Measurements from ENCODE around the gene SLC35E2B.
"Not testable (repeated sequence)": the region's sequence is repeated elsewhere in the genome, so short reads cannot be mapped to it uniquely, and the experiment has no call there.

SLC35E2B gene

DNA sequence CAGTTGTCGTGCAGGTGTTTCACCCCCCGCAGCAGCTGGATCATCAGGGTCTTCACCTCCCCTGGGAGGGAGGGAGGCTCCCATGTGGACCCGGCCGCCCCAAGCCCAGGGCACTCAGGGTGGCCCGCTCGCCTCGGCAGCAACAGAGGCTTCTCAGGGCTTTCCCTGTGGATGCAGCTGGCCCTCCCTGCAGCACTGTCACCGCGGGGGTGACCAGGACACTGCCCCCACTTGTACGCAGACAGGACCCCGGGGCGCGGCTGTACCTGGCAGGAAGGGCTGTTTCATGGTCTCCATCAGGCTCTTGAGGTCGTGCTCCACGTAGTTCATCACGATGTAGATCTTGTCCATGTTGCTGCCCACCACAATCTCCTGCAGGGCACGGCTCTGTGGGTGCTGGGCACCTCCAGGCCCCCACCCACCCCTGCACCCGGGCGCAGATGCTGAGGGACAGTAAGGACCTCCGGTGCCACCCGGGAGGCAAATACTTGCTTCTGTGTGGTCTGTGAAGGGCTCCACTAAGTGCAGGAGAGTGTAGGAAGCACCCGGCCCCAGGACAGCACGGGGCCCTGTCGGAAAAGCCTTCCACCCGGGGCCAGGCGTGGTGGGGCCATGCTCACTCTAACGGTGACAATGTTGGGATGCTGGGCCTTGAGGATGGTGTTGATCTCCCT, 11.8 kb upstream of the SLC35E2B start:
- in situ Hi-C loops (cut with MboI; ENCODE audit: low sequenced_read_pairs), result not testable (repeated sequence)

DNA sequence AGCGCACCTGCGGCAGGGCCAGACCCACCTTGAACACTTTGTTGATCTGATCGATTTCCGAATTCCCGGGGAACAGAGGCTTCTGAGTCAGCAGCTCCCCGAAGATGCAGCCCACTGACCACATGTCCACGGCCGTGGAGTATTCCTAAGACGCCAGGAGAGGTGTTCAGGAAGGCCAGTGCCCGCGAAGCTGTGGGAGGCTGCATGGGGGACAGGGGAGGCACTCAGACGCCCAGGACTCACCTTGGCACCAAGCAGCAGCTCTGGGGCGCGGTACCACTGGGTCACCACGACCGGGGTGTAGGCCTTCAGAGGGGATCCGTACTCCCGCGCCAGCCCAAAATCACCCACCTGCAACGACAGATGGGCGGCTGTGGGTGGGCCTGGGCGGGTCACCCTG, 11.2 kb upstream of the SLC35E2B start:
- in situ Hi-C loops (cut with MboI; ENCODE audit: low sequenced_read_pairs), result no loop called here

DNA sequence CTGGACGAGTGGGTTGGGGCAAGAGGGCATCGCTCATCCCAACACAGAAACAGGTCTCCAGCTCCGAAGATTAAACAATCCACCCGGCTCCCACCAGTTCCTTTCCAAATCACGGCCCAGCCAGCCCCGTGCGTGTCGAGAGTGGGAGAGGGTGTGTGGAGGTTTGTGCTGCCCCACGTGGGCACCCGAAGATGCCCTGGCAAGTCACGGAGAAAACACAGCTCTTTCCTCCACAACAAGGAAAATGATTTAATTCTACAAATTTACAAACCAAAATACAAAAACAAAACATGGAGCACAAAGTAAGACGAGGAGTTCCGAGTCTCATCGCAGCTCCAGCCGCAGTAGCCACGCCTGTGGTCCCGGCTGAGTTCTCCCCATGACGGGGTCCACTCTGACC, 9.9 kb upstream of the SLC35E2B start:
- in situ Hi-C loops (cut with MboI; ENCODE audit: low sequenced_read_pairs), result not testable (repeated sequence)

DNA sequence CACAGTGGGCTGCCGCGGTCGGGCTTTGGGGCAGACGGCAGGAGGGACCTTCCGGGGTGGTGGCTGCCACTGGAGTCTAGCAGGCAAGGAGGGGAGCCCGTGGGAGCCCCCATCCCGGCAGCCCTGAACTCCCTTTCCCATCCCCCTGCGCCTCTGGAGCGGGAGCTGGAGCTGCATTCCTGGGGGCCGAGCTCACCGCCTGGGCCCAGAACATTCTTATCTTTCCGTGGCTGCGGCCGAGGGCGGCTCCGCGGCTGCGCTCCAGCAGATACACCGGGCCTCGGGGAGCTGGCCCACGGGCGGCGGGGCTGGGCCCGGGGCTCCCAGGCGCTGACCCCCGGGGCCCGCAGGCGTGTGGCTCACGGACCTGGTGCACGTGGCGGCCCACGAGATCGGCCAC, 8.0 kb upstream of the SLC35E2B start:
- in situ Hi-C loops (cut with MboI; ENCODE audit: low sequenced_read_pairs), result not testable (repeated sequence)

DNA sequence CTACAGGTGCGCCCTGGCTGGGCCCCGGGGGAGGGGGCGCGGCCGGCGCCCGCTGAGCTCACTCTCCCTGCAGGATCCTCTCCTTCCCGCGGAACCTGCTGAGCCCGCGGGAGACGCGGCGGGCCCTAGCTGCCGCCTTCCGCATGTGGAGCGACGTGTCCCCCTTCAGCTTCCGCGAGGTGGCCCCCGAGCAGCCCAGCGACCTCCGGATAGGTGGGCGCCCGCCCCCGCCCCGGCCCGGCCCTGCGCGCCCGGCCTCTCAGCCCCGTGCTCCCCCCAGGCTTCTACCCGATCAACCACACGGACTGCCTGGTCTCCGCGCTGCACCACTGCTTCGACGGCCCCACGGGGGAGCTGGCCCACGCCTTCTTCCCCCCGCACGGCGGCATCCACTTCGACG, 7.5 kb upstream of the SLC35E2B start:
- in situ Hi-C loops (cut with MboI; ENCODE audit: low sequenced_read_pairs), result not testable (repeated sequence)

DNA sequence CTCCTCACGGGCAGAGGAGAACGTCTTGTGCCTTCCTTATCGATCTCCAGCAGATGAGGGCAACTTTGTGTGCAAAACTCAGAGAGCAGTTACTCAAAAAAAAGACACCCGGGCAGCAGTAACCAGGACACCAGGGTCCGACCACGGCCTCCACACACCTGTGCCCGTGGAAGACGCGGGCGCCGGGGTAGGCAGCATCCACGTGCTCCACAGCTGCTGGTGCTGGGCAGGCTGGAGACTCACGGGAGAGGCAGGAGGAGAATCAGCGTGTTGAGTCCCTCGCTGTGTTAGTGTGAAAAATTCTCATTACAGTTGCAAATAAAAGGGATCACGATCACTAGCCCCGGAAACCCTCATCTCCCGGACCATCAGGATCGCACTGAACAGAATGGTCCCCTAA, 6.5 kb upstream of the SLC35E2B start:
- in situ Hi-C loops (cut with MboI; ENCODE audit: low sequenced_read_pairs), result not testable (repeated sequence)

DNA sequence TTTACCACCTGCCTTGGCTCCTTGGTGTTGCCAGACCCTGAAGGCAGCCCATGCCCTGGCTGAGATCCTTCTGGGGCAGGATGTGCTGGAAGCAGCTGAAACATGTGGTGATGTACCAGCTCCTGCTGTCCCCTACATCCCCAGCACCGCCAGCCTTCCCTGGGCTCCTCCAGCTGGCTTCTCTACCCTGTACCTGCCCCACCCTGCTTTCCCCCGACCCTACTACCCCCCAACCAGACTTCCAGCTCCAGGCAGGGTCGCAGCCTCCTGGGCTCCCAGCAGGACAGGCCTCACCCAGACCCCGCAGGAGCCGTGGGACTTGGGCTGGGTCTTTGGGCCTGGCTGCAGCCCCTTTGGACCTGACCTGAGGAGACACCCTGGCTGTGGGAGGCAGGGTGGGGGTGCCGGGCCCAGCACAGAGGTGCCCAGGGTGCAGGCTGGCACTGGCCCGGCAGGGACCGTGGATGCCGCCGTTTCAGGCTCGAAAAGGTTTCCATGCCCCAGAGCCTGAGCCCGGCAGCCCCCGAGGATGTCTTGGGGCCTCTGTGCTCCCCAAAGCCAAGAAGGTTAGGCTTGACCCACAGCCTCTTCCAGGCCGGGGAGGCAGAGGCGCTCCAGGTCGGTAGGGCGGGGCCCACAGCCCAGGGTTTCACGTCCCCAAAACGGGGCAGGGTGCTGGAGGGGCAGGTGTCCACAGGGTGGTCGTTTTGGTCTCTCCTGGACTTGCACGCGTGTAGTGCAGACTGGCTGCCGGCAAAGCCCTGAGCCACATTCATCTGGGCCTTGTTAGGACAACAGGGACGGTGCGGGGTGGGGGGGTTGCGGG, 5.0 kb upstream of the SLC35E2B start:
- in situ Hi-C loops (cut with MboI; ENCODE audit: low sequenced_read_pairs), result not testable (repeated sequence)

DNA sequence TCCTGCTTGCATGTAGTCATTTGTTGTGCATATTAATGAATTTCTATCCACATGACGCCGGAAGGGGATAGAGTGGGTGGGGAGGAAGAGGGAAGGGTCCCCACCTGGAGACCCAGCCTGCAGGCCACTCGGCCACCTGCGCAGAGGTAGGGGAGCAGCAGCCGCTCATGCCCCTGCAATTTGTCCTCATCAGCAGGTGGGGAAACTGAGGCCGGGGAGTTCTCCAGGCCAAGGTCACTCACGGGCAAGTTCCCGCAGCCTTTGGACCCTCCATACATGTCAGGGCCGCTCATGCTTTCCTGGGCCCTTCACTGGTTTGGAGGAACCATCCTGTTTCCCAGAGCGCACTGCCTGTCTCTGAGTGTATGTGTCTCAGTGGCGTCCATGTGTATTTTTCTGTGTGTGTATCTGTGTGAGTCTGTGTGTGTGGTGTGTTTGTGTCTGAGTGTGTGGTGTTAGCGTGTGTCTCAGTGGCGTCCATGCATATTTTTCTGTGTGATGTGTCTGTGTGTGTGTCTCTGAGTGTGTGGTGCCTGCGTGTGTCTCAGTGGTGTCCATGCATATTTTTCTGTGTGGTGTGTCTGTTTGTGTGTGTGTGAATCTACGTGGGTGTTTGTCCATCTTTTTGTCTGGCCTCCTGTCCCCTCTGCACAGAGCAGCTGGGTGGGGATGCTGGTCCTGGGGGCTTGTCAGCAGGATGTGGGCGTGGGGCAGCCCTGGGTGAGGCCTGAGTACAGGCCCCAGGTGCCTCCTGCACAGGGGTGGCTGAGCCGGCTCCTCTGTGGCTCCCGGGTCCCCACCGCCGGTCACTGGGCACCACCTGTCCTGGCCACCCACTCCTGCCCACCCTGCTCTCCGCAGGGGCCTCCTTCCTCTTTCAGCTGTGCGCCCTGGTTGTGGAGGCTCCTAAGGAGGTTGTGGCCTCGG, 4.1 kb upstream of the SLC35E2B start:
- in situ Hi-C loops (cut with MboI; ENCODE audit: low sequenced_read_pairs), result not testable (repeated sequence)

DNA sequence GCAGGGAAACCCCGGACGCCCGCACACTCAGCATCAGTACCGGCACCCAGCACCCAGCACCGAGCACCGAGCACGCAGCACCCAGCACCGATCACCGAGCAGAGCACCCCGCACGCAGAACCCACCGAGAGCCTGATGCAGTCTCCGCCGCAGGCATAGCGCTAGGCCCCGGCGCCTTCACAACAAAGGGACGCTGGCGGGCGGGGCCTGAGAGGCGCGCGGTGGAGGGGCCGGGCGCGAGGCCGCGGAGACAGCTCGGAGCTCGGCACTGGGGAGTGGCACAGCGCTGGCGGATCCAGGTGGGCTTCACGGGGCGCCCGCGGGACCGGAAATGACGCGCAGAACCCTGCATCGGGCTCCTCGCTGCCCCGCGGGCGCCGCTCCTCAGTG, 276 bp downstream of the SLC35E2B start:
- in situ Hi-C loops (cut with MboI; ENCODE audit: low sequenced_read_pairs), result not testable (repeated sequence)

DNA sequence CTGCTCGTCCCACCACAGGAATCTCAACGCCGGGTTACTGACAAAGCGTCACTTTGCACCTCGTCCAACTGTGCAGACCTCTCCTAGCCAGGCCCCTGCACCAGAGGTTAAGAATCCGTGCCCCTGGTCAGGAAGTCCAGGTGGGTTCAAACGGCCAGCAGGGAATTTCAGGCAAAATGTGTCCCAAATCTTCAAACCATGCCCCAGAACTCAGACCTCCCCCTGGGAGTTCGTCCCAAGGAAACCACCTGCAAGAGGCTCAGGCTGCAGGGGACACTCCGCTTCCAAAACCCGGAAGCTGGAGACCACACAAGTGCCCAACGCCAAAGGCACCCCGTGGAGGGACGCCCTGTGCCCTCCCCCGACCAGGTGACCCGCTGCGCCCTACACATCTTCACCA, 1.2 kb downstream of the SLC35E2B start:
- in situ Hi-C loops (cut with MboI; ENCODE audit: low sequenced_read_pairs), result not testable (repeated sequence)

DNA sequence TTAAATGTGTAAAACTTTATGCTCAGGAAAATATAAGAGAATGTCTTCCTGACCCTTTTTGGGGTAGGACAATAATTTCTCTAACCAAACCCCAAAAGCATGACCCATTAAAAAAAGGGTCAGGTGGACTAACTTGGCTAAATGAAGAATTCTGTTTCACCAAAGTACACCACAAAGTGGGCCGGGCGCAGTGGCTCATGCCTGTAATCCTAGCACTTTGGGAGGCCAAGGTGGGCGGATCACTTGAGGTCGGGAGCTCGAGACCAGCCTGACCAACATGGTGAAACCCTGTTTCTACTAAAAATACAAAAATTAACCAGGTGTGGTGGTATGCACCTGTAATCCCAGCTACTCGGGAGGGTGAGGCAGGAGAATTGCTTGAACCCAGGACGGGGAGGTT, 3.1 kb downstream of the SLC35E2B start:
- in situ Hi-C loops (cut with MboI; ENCODE audit: low sequenced_read_pairs), result not testable (repeated sequence)

DNA sequence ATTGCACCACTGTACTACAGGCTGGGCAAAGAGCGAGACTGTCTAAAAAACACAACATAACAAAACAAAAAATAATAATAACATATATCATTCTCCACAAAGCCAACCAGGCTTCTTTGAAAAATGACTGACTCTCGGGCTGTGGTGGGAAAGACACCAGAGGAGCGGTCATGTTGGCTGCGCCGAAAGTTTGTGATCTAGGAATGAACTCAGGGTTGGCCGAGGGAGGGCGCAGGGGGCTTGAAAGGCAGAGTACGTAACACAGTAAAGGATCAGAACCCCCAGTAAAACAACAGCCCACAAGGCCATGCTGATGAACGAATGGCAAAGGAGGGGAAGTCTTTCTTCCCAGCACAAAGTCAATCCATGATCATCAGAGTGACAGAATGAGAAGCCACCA, 4.7 kb downstream of the SLC35E2B start:
- in situ Hi-C loops (cut with MboI; ENCODE audit: low sequenced_read_pairs), result no loop called here

DNA sequence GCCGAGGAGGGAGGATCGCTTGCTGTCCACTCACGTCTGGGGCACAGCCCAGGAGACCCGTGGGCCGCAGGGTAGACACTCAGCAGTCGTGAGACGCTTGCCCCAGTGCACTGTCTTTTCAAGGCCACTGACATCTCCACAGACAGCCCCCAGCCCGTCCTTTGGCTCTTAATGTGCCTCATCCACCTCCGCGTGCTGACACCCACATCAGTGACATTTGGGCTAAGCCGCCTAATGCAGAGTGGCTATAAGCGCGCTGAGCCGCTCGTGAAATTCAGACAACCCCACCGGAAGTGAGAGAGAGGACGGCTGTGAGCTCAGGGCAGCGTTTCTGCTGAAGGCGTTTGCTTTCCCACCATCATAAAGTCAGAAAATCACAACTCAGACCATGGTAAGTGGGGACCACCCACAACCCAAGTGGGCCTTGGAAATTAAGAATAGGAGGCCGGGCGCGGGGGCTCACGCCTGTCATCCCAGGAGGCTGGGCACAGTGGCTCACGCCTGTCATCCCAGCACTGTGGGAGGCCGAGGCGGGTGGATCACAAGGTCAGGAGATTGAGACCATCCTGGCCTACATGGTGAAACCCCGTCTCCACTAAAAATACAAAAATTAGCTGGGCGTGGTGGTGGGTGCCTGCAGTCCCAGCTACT, 8.4 kb downstream of the SLC35E2B start:
- in situ Hi-C loops (cut with MboI; ENCODE audit: low sequenced_read_pairs), result no loop called here

DNA sequence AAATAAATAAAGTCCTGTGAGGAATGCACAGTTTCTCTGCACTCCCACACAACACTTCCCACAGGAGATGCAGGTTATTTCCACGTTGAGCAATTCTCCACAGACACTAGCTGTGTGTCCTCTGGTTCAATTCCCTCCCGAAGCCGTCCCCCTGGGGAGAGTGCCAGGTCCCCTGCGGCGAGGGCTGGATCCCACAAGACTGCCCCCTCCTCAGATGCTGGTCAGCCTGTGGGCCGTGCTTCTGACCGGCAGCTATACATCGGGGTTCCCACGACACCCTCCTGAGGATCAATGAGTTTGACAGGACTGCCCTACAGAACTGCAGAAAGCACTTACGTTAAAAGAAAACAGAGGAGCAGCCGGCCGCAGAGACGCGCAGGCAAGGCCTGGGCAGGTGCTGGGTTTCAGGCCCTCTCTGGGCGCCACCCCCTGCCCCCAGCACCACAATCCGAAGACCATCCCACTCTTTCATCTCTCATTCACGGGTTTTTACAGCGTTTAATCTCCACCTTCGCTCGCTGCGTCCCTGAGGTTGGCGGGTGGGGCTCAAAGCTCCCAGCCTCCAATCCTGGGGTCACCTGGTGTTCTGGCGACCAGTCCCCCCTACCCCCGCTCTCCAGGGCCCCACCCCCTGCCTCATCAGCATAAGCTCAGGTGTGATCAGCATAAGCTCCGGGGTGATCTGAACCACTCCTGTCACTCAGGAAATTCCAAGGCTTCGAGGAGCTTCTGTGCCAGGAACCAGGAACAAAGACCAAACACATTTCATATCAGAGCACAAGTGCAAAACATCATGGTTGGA, 9.3 kb downstream of the SLC35E2B start:
- in situ Hi-C loops (cut with MboI; ENCODE audit: low sequenced_read_pairs), result no loop called here

DNA sequence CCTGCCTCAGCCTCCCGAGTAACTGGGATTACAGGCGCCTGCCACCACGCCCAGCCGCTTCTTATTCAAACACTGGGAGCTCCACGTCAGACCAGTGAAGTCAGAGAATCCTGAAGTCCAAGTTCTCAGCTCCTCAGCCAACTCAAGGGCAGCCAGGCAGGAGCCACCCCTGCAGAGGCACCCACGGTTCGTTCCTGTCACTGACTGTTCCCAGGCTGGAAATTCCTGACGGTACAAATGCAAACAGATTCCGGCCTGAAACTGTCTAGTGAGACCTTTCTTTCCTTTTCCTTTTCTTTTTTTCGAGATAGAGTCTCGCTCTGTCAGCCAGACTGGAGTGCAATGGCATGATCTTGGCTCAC, 11.7 kb downstream of the SLC35E2B start:
- in situ Hi-C loops (cut with MboI; ENCODE audit: low sequenced_read_pairs), result no loop called here

DNA sequence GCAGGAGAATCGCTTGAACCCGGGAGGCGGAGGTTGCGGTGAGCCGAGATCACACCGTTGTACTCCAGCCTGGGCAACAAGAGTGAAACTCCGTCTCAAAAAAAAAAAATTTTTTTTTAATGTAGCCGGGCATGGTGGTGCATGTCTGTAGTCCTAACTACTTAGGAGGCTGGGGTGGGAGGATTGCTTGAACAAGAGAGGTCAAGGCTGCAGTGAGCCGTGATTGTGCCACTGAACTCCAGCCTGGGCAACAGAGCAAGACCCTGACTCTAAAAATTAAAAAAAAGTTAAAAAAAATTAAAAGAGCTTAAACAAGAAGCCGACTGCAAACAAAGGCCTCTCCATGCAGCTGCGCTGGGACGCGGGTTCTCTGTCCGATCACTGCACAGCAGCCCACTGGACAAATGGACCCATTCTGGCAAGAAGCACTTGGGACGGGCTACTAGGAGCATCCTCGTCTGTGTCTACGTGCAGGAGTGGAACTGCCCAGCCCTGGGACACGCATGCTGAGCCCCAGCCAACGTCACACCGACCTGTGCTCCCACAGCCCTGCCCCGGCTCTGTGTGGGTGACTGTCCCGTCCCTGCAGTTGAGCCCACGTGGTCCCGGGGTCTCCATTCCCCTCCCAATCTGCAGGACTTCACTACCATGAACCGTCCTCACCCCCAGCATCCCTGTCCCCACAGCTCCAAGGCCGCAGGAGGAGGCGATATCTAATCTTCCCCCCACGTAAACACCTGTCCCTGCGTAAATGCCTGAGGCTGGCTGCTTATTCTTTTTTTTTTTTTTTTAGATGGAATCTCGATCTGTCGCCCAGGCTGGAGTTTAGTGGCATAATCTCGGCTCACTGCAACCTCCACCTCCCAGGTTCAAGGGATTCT, 12.3 kb downstream of the SLC35E2B start:
- in situ Hi-C loops (cut with MboI; ENCODE audit: low sequenced_read_pairs), result no loop called here

DNA sequence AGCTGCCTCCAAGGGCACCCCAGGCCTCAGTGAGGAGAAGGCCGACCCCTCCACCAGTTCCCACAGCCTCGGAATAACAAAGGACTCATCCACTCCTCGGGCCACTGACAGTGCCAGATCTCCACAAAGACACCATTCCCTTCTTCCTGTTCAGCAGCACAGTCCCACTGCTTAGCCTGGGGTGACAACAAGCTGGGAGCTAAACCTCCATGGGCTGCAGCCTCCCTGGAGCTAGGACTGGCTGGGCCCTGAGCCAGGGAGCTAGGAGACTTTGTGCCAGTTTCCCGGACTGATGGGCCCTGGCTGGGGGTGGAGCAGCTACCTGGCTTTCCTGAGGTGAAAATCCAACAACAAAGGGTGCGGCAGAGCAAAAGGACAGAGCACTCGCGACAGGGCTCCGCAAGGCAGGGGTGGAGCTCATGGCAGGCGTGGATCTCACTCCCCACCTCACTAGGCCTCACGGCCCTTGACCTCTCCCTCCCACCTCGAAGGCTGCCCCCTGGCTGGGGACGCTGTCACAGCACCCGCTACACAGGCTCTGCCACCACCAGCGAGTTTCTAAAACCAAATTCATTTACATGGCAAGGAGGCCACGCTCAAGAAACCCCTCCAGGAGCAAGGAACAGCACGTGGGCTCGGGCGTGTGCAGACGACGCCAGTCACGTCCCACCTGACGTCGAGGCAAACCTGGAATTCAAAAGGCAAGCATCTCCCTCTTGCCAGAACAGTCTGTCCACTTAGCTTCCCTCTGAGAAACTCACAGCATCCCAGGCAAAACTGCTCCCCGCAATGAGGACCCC, 13.8 kb downstream of the SLC35E2B start:
- in situ Hi-C loops (cut with MboI; ENCODE audit: low sequenced_read_pairs), result no loop called here

All from HL-60/S4 treated with retinoic acid at 250 ng/mL for 4 days and 3 days (cell line).